ENCODE results near the gene PCNX1.

The PCNX1 gene

DNA sequence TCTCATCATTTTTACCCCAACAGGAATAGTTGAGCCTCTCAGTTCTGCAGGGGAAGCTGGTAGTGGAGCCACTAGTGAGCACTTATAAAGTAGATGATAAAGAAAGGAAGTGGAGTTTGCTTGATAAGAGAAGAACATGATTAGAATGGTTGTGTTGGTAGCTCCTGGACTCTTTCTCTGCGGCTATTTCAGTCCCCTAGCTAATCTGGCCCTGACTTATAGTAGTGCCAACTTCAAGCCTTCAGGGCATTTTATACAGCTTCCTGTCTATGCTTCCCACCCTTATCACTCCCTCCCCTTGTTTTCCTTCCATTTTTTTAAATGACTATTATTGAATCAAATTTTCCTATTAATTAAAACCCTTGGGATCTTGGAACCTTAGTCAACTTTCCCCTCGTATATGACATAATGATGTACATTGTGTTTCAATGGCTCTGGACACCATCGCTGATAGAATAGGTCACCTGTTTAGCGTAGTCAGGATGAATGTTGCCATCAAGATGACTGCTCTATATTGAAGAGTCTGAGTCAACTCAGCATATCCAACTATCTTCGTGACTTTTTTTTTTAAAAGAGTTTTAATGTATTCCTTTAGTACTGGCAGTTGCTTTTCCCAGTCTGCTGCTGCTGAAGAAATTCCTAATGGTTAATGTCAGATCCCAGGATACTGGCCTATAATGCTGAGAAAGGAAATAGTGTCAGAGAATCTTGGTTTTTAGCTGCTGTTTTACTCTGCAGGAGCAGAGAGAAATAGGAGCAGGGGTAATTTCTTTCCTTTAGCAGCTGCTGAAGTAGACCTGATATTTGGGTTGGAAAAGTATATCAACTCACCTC is 16.2 kb upstream of the PCNX1 start:
- Histone ChIP-seq H4K20me1 (ENCODE audit: low read depth, low read length) (no peaks in the 10 kb centered on the region), H3K27me3 (ENCODE audit: low read length) (no peaks in the 10 kb centered on the region), H3K4me2 (ENCODE audit: low read depth, low read length, poor library complexity, severe bottlenecking) (no peak overlapping the region), H3K9ac (ENCODE audit: low read length) (no peak overlapping the region), H3K79me2 (ENCODE audit: insufficient read depth, low read length) (no peaks in the 10 kb centered on the region), H3K27ac (ENCODE audit: low read depth, low read length) (no peak overlapping the region), H3K36me3 (ENCODE audit: low read length) (no peaks in the 10 kb centered on the region), H3K9me2 (replicated peaks; ENCODE audit: insufficient read depth, low read length) (no peaks in the 10 kb centered on the region), H3K9me3 (ENCODE audit: insufficient read depth, low read length) (no peaks in the 10 kb centered on the region), H2AFZ (ENCODE audit: low read depth, low read length, severe bottlenecking) (no peak overlapping the region), H3K4me3 (ENCODE audit: insufficient read depth, low read length, poor library complexity, severe bottlenecking) (no peak overlapping the region), H3F3A (ENCODE audit: insufficient read depth) (no peaks in the 10 kb centered on the region)
- TF ChIP-seq EZH2phosphoT487 (conservative IDR thresholded peaks at IDR 0.05; ENCODE audit: low read length) (no peak), CTCF (IDR thresholded peaks at IDR 0.05; ENCODE audit: insufficient read depth, low read length, poor library complexity, severe bottlenecking) (no peak)

DNA sequence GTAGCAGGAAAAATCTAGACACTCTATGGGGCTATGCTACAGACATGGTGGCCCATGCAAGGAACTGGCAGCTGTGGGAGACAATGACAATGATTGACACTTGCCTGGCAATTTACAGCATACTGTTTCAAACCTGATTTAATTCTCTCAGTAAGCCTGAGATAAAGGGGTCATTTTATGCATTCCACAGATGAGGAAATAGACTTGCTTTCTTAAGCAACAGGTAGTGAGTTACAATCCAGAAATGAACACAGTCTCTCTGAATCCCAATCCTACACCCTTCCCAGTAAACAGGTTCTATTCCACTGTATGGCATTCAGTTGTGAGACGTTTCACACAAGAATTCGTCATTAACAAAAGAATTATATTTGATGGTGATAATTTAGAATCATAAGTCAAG is 15.5 kb upstream of the PCNX1 start:
- H3K4me3 ChIP-seq (ENCODE audit: insufficient read depth, low read length, poor library complexity, severe bottlenecking) = no peak overlapping the region

GRCh38 chr14:70893062-70893845 is 14.0 kb upstream of the PCNX1 start:
- H3K9me2 ChIP-seq (replicated peaks; ENCODE audit: insufficient read depth, low read length) = no peaks in the 10 kb centered on the region
- no peaks in the 10 kb centered on the region for H3K79me2 ChIP-seq (ENCODE audit: insufficient read depth, low read length)
- no peaks in the 10 kb centered on the region for H4K20me1 ChIP-seq (ENCODE audit: low read depth, low read length)
- no peak overlapping the region for H2AFZ ChIP-seq (ENCODE audit: low read depth, low read length, severe bottlenecking)
- H3K4me3 ChIP-seq (ENCODE audit: insufficient read depth, low read length, poor library complexity, severe bottlenecking) = no peak overlapping the region
- H3F3A ChIP-seq (ENCODE audit: insufficient read depth) = no peaks in the 10 kb centered on the region
- H3K36me3 ChIP-seq (ENCODE audit: low read length) = no peaks in the 10 kb centered on the region
- TF ChIP-seq CTCF (IDR thresholded peaks at IDR 0.05; ENCODE audit: insufficient read depth, low read length, poor library complexity, severe bottlenecking) (no peak), EZH2phosphoT487 (conservative IDR thresholded peaks at IDR 0.05; ENCODE audit: low read length) (no peak)
- no peaks in the 10 kb centered on the region for H3K9me3 ChIP-seq (ENCODE audit: insufficient read depth, low read length)
- H3K27me3 ChIP-seq (ENCODE audit: low read length) = no peaks in the 10 kb centered on the region
- no peak overlapping the region for H3K27ac ChIP-seq (ENCODE audit: low read depth, low read length)
- H3K4me2 ChIP-seq (ENCODE audit: low read depth, low read length, poor library complexity, severe bottlenecking) = no peak overlapping the region
- no peak overlapping the region for H3K9ac ChIP-seq (ENCODE audit: low read length)

More for the DNA sequence above, 15.5 kb upstream of the PCNX1 start:
- Histone ChIP-seq H3K9me3 (ENCODE audit: insufficient read depth, low read length) (no peaks in the 10 kb centered on the region), H3K27me3 (ENCODE audit: low read length) (no peaks in the 10 kb centered on the region), H4K20me1 (ENCODE audit: low read depth, low read length) (no peaks in the 10 kb centered on the region), H3K36me3 (ENCODE audit: low read length) (no peaks in the 10 kb centered on the region), H3K27ac (ENCODE audit: low read depth, low read length) (no peak overlapping the region), H3F3A (ENCODE audit: insufficient read depth) (no peaks in the 10 kb centered on the region), H3K4me2 (ENCODE audit: low read depth, low read length, poor library complexity, severe bottlenecking) (no peak overlapping the region), H3K9ac (ENCODE audit: low read length) (no peak overlapping the region), H2AFZ (ENCODE audit: low read depth, low read length, severe bottlenecking) (no peak overlapping the region), H3K79me2 (ENCODE audit: insufficient read depth, low read length) (no peaks in the 10 kb centered on the region), H3K9me2 (replicated peaks; ENCODE audit: insufficient read depth, low read length) (no peaks in the 10 kb centered on the region)
- TF ChIP-seq EZH2phosphoT487 (conservative IDR thresholded peaks at IDR 0.05; ENCODE audit: low read length) (no peak), CTCF (IDR thresholded peaks at IDR 0.05; ENCODE audit: insufficient read depth, low read length, poor library complexity, severe bottlenecking) (no peak)

All from SU-DHL-6 (cell line).